Activated naive CD4-positive, alpha-beta T cell treated with anti-CD3 and anti-CD28 coated beads, Interleukin-2, amount 50 U/mL, for 72 hours (primary cell): ENCODE measurements around the gene DNMT3L. TPM values are rescaled to one million over a fixed set of nuclear protein-coding genes. Genes with fewer than 3 reads are reported as not detected.
A peak's percentile ranks its signal among the peaks of the same experiment; 100 is the strongest.
"Not testable (repeated sequence)": the region's sequence is repeated elsewhere in the genome, so short reads cannot be mapped to it uniquely, and the experiment has no call there.

ENCODE experiments used
- ATAC-seq, 2 donors: fragments of 150-1000 bp; cut with Tn5 transposase; 2 replicates each; pipeline ENCODE4 v1.10.0; 2021; ENCODE audit warnings: mild to moderate bottlenecking in 2 of 2, moderate library complexity in 2 of 2
- DNase-seq, 2 donors: peaks; one replicate each; pipeline ENCODE4 v3.0.0; 2021 to 2022; ENCODE audit warnings: low spot score in 2 of 2
- H3K27ac Mint-ChIP-seq, 2 donors: one replicate each; pipeline ENCODE4 v1.8.0; 2022; ENCODE audit warnings: mild to moderate bottlenecking in 2 of 2, mixed read lengths in 2 of 2
- H3K36me3 Mint-ChIP-seq, 2 donors: one replicate each; pipeline ENCODE4 v1.8.0; 2022; ENCODE audit warnings: mixed read lengths in 2 of 2
- H3K9me3 Mint-ChIP-seq, 2 donors: one replicate each; pipeline ENCODE4 v1.8.0; 2022; ENCODE audit warnings: mixed read lengths in 2 of 2
- total RNA-seq, 2 donors: library from RNA; stranded (reverse); gene quantifications; one replicate each; pipeline ENCODE4 v1.2.3, GENCODE V29; 2022

DNMT3L gene
- not detected for total RNA-seq

GRCh38 chr21:44261675-44262295 is at the start of gene DNMT3L:
DNMT3L (minus strand) TSS chr21:44261897; CDS start chr21:44261259, 638 bp downstream.
- peak within 1 kb of the TSS in 1 of 2 donors; percentile 46 for H3K27ac Mint-ChIP-seq
- DNase-seq (no peak), ATAC-seq (no peak)
- no peaks in the 10 kb centered on the region for H3K9me3 Mint-ChIP-seq
- no peaks in the 10 kb centered on the region for H3K36me3 Mint-ChIP-seq

DNA sequence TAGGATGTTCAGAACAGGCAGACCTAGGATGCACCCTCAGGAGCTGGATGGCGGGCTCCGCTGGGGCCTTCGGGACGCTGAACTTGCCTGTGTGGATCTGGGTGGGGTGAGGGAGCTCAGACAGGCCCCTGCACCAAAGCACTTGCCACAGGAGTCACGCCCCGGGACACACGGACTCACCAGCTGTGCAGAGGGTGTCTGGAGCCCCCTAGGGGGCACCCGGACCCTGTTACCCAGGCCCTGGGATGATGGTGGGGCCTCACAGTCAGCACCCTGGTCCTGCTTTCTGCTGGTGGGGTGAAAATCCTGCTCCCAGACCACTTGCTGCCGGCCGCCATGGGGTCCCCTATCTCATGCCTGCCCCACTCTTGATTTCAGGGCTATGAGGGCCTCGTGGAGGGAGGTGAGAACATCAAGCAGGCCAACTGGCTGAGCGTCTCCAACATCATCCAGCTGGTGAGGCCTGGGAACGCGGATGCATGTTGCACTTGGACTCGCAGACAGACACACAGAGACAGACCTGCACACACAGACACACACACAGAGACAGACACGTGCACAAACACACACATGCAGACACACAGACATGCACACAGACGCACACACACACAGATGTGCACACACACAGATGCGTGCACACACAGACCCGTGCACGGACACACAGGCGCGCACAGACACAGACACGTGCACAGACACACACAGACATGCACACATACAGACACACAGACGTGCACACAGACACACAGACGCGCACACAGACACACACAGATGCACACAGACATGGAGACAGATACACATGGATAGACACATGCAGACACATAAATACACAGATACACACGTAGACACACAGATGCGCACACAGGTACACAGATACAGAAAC is 49.2 kb upstream of the DNMT3L start:
- ATAC-seq (no peak), DNase-seq (no peak)
- Mint-ChIP-seq H3K36me3 (peaks cover 0 to 13% of the 10 kb centered on the region in 2 donors), H3K9me3 (no peaks in the 10 kb centered on the region), H3K27ac (peak overlapping the region in 1 of 2 donors; percentile 83)

DNA sequence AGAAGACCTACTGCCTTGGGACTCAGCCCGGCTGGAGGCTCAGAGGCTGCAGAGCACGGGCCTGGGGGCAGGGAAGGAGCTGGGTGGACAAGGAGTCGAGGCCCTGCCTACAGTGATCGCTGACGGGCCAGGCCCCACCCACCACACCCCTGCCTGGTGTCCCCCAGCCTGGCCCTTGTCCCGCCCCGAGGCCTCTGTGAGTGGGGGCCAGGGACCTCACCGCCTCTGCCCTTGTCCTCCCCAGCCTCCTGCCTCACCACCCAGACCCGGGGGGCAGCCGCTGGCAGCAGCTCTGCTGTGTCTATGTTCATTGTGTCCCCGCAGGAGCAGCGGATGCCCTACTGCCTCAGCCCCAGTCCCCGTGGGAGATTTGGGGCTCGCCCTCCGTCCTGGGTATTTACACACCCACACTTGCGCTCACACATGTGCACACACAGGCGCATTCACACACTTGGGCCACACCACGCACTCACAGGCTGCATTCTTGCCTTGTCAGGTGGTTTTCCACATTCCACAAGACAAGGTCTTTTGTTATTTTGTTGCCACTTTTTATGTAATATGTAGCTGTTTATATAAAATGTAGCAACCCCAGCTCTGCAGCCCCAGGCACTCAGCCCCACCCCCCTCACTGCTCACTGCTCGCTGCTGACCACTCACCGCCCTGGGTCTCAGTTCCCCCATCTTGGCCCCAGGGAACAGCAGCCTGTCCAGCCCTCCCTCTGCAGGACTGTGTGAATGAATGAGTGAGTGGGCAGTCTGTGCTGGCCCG is 45.4 kb upstream of the DNMT3L start:
- no peak for ATAC-seq
- H3K36me3 Mint-ChIP-seq: peaks cover 0 to 13% of the 10 kb centered on the region in 2 donors
- H3K9me3 Mint-ChIP-seq: no peaks in the 10 kb centered on the region
- peak overlapping the region in 1 of 2 donors; percentile 2 for H3K27ac Mint-ChIP-seq
- DNase-seq: no peak

DNA sequence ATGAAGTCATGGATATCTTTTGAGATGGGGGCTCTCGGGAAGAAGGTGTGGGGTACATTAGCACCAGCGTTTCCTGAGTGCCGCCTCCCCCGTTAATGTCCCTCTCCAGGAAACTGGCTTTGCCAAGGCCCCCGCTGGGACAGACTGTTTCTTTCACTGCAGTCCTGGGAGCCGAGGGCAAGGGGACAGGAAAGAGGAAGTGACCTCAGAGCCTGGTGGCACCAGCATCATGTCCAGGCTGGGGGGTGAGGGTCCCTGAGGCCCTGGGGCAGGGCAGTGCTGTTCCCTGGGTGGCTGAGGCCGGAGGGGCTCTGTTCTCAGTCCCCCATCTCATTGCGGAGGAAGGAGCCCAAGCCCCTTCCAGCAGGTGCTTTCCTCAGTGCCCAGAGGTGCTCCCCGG is 44.0 kb upstream of the DNMT3L start:
- ATAC-seq (no peak), DNase-seq (no peak)
- Mint-ChIP-seq H3K27ac (no peak overlapping the region), H3K36me3 (peaks cover 0 to 6% of the 10 kb centered on the region in 2 donors), H3K9me3 (no peaks in the 10 kb centered on the region)

- DNase-seq: peak in 1 of 2 donors; percentile 42
- Mint-ChIP-seq H3K27ac (peak overlapping the region; percentile 67 to 74), H3K9me3 (no peaks in the 10 kb centered on the region), H3K36me3 (peaks cover 0 to 6% of the 10 kb centered on the region in 2 donors)
- peak in 1 of 2 donors; percentile 40 for ATAC-seq
These were observed 43.2 kb upstream of the DNMT3L start for GRCh38 chr21:44304877-44305293.

- H3K36me3 Mint-ChIP-seq: peaks cover 0 to 6% of the 10 kb centered on the region in 2 donors
- no peak overlapping the region for H3K27ac Mint-ChIP-seq
- no peak for ATAC-seq
- H3K9me3 Mint-ChIP-seq: no peaks in the 10 kb centered on the region
- no peak for DNase-seq
These were observed 42.4 kb upstream of the DNMT3L start for GRCh38 chr21:44304011-44304616.

GRCh38 chr21:44303490-44303981 is 41.8 kb upstream of the DNMT3L start:
- Mint-ChIP-seq H3K27ac (peak overlapping the region in 1 of 2 donors; percentile 92), H3K36me3 (peaks cover 0 to 6% of the 10 kb centered on the region in 2 donors), H3K9me3 (no peaks in the 10 kb centered on the region)
- DNase-seq: no peak
- ATAC-seq: no peak

DNA sequence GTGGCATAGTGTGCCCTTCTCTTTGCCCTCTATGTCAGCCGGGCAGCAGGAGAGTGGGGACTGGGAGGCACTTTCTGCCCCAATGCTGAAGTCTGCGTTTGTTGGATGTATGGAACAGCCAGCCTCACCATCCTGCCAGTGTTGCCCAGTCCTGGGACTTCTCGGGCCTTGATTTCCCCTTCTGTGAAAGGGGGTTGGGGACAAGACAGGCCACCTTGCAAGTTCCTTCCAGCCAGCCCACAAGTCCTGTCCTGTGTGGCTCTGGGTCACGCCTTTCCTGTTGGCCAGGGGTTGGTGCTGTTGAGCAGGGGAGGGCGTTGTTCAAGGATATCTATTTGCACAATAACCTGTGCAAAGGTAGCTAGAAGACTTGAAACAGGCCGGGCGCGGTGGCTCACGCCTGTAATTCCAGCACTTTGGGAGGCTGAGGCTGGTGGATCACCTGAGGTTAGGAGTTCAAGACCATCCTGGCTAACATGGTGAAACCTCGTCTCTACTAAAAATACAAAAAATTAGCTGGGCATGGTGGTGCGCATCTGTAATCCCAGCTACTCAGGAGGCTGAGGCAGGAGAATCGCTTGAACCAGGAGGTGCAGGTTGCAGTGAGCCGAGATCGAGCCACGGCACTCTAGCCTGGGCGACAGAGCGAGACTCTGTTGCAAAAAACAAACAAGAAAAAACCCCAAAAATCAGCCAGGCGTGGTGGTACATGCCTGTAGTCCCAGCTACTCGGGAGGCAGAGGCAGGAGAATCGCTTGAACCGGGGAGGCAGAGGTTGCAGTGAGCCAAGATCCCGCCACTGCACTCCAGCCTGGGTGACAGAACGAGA is 41.1 kb upstream of the DNMT3L start:
- H3K9me3 Mint-ChIP-seq, H3K36me3 Mint-ChIP-seq, DNase-seq, ATAC-seq: not testable (repeated sequence)
- H3K27ac Mint-ChIP-seq: peak overlapping the region in 1 of 2 donors; percentile 53

GRCh38 chr21:44301961-44302406 is 40.3 kb upstream of the DNMT3L start:
- DNase-seq: no peak
- Mint-ChIP-seq H3K36me3 (no peaks in the 10 kb centered on the region), H3K9me3 (no peaks in the 10 kb centered on the region), H3K27ac (peak overlapping the region in 1 of 2 donors; percentile 53)
- ATAC-seq: no peak

DNA sequence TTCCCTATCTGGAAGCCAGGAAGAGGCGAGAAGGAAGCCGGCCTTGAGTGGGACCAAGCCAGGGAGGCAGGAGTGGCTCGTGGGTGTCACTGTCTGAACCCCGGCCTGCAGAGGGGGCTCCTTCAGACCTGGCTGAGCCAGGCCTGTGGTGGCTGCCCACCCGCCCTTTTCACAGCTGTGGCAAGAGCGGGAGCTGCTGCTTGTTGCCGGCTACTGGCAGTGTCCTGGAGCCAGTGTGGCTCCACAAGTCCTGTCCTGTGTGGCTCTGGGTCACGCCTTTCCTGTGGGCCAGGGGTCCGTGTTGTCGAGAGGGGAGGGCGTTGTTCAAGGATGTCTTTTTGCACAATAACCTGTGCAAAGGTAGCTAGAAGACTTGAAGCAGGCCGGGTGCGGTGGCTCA is 39.4 kb upstream of the DNMT3L start:
- H3K27ac Mint-ChIP-seq: peak overlapping the region; percentile 74 to 93
- no peaks in the 10 kb centered on the region for H3K36me3 Mint-ChIP-seq
- no peaks in the 10 kb centered on the region for H3K9me3 Mint-ChIP-seq
- DNase-seq (no peak), ATAC-seq (no peak)

- peak overlapping the region; percentile 74 to 93 for H3K27ac Mint-ChIP-seq
- no peaks in the 10 kb centered on the region for H3K9me3 Mint-ChIP-seq
- peak; percentile 68 to 72 for DNase-seq
- ATAC-seq: peak; percentile 50 to 59
- no peaks in the 10 kb centered on the region for H3K36me3 Mint-ChIP-seq
These were observed 38.7 kb upstream of the DNMT3L start for GRCh38 chr21:44300262-44300959.

DNA sequence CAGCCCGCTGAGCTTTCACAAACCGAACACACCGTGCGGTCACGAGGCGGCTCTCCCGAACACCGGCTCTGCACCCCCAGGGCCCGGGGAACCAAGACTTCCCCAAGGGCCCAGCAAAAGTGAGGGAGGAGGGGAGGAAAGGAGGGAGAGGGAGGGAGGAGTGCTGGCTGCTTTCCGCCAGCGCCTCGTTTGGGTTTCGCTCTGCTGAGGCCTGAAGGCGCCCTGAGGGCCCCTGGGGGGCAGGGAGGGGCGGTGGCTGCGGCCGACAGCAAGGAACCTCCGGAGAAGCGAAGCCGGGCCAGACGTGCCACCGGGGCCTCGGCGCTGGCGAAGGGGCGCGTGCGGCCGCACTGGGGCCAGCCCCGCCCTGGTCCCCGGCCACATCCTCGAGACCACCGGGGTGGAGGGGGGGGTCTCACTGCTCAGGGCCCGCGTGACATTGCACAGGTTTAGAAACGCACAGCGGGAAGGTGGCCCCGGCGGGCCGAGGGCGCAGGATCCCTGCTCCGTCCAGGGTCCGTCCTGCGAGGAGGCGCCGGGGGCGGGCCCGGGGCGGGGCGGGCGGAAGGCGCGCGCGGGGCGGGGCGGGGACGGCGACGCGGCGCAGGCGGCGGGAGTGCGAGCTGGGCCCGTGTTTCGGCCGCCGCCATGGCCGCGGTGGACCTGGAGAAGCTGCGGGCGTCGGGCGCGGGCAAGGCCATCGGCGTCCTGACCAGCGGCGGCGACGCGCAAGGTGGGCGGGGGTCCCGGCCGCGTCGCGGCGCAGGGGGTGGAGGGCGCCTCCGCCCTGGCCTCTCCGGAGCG is 38.0 kb upstream of the DNMT3L start, which contains the start of gene PFKL:
TSS of gene PFKL (plus strand) at position 596 of the 804 bp plus-strand sequence. CDS start at position 649, 53 bp downstream.
- Mint-ChIP-seq H3K36me3 (no peaks in the 10 kb centered on the region), H3K27ac (peak within 1 kb of the TSS; percentile 83 to 93), H3K9me3 (no peaks in the 10 kb centered on the region)
- DNase-seq (peak; percentile 67 to 69), ATAC-seq (peak; percentile 77 to 84)

DNA sequence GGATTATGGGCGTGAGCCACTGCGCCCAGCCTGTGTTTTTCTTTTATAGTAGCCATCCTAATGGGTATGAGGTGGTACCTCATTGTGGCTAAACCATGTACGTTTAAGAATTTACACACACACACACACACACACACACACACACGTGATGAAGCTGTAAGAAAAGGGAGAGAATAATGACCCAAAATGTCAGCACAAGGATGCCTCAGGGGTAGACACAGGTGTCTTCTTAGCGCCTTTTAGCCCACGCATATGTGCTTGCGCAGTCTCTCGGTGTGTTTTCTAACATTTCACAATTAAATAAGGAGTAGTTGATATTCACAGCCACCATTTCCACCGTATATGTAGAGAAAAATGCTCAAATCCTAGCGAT is 37.4 kb upstream of the DNMT3L start:
- H3K27ac Mint-ChIP-seq: peak overlapping the region; percentile 83 to 86
- no peaks in the 10 kb centered on the region for H3K9me3 Mint-ChIP-seq
- DNase-seq (no peak), ATAC-seq (peak in 1 of 2 donors; percentile 2)
- H3K36me3 Mint-ChIP-seq: no peaks in the 10 kb centered on the region

DNA sequence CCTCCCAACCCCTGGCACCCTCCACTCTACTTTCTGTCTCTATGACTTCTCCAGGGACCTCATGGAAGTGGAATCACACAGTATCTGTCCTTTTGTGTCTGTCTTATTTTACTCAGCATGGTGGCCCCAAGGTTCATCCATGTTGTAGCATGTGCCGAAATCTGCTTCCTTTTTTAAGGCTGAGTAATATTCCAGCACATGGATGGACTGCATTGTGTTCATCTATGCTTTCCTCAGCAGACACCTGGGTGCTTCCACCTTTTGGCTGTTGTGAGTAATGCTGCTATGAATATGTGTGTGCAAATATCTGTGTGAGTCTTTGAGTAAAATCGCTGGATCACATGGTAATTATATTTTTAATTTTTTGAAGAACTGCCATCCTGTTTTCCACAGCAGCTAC is 36.6 kb upstream of the DNMT3L start:
- Mint-ChIP-seq H3K36me3 (no peaks in the 10 kb centered on the region), H3K27ac (peak overlapping the region; percentile 47 to 83), H3K9me3 (no peaks in the 10 kb centered on the region)
- ATAC-seq (no peak), DNase-seq (no peak)
